ENCODE measurements around the gene GPR55.

GPR55 gene

GRCh38 chr2:230898713-230899091, 26.3 kb downstream of the GPR55 start:
- DNase-seq, result no peak

GRCh38 chr2:230898016-230898712, 26.9 kb downstream of the GPR55 start:
- no peak for DNase-seq

GRCh38 chr2:230896346-230897115, 28.5 kb downstream of the GPR55 start:
- DNase-seq, result no peak

GRCh38 chr2:230895536-230896345, 29.3 kb downstream of the GPR55 start:
- DNase-seq, result no peak

- no peak for DNase-seq
Measured at GRCh38 chr2:230893841-230894781, 30.9 kb downstream of the GPR55 start.

GRCh38 chr2:230893338-230893737, 31.7 kb downstream of the GPR55 start:
- DNase-seq, result no peak

GRCh38 chr2:230891509-230891908, 33.5 kb downstream of the GPR55 start:
- DNase-seq, result no peak

GRCh38 chr2:230891064-230891463, 34.0 kb downstream of the GPR55 start:
- DNase-seq, result no peak

- DNase-seq, result no peak
Measured at GRCh38 chr2:230890646-230891045, 34.4 kb downstream of the GPR55 start.

GRCh38 chr2:230889911-230890601, 35.0 kb downstream of the GPR55 start:
- no peak for DNase-seq

- DNase-seq, result no peak
Measured at GRCh38 chr2:230888824-230889400, 36.1 kb downstream of the GPR55 start.

- no peak for DNase-seq
Measured at GRCh38 chr2:230887342-230887741, 37.7 kb downstream of the GPR55 start.

GRCh38 chr2:230886671-230887071, 38.4 kb downstream of the GPR55 start:
- DNase-seq, result no peak

GRCh38 chr2:230886206-230886605, 38.8 kb downstream of the GPR55 start:
- no peak for DNase-seq

GRCh38 chr2:230885463-230886130, 39.4 kb downstream of the GPR55 start:
- DNase-seq, result no peak

GRCh38 chr2:230881840-230882239, 43.2 kb downstream of the GPR55 start:
- DNase-seq, result no peak

GRCh38 chr2:230879891-230880290, 45.2 kb downstream of the GPR55 start:
- no peak for DNase-seq

GRCh38 chr2:230879271-230879882, 45.7 kb downstream of the GPR55 start:
- DNase-seq, result no peak

- DNase-seq, result no peak
Measured at GRCh38 chr2:230878599-230879188, 46.3 kb downstream of the GPR55 start.

All from activated T-cell treated with anti-CD3 and anti-CD28 coated beads, Interleukin-2, amount 50 U/mL, for 1 hour (primary cell).